NT2/D1 (cell line): ENCODE measurements around the gene GFM1.
A peak's percentile ranks its signal among the peaks of the same experiment; 100 is the strongest.

Source experiments
- DNase-seq: peaks from one replicate; pipeline ENCODE4 v3.0.0-alpha.2; 2011; ENCODE audit warnings: low read depth, low spot score
- H3K27me3 ChIP-seq: 2 replicates; pipeline ENCODE4 v1.6.0; 2011; ENCODE audit warnings: mild to moderate bottlenecking; ENCODE audit not compliant: insufficient read length, insufficient read depth
- H3K36me3 ChIP-seq: 2 replicates; pipeline ENCODE4 v1.6.1; 2011; ENCODE audit warnings: mild to moderate bottlenecking, low read length, mixed read lengths; ENCODE audit not compliant: insufficient read depth, insufficient read length
- H3K4me1 ChIP-seq: 2 replicates; pipeline ENCODE4 v1.5.1; 2011; ENCODE audit not compliant: insufficient read depth, insufficient read length
- H3K4me3 ChIP-seq: 2 replicates; pipeline ENCODE4 v1.5.1; 2011; ENCODE audit warnings: low read depth; ENCODE audit not compliant: insufficient read length
- H3K9ac ChIP-seq: 2 replicates; pipeline ENCODE4 v1.6.0; 2011; ENCODE audit warnings: low read depth; ENCODE audit not compliant: insufficient read length
- H3K9me3 ChIP-seq: 2 replicates; pipeline ENCODE4 v1.5.1; 2011; ENCODE audit warnings: mild to moderate bottlenecking, low read length; ENCODE audit not compliant: insufficient read depth
- SUZ12 ChIP-seq: IDR thresholded peaks from 2 replicates; pipeline ENCODE4 v1.6.1; 2011; ENCODE audit not compliant: insufficient read length, insufficient read depth; ENCODE audit errors: extremely low read depth
- YY1 ChIP-seq: IDR thresholded peaks from 2 replicates; pipeline ENCODE4 v1.6.1; 2011; ENCODE audit not compliant: insufficient read length, insufficient read depth
- ZNF274 ChIP-seq: IDR thresholded peaks from 2 replicates; pipeline ENCODE4 v1.6.1; 2011; ENCODE audit warnings: mild to moderate bottlenecking, low read depth, low read length

Gene GFM1

GRCh38 chr3:158728061-158728377, 83.7 kb downstream of the GFM1 start:
- TF ChIP-seq YY1 (no peak), SUZ12 (no peak), ZNF274 (no peak)
- DNase-seq = no peak
- Histone ChIP-seq H3K9me3 (no peaks in the 10 kb centered on the region), H3K9ac (no peak overlapping the region), H3K4me3 (no peak overlapping the region), H3K36me3 (no peaks in the 10 kb centered on the region), H3K27me3 (peaks cover 22% of the 10 kb centered on the region), H3K4me1 (peaks cover 7% of the 10 kb centered on the region)

- H3K9ac ChIP-seq = no peak overlapping the region
- no peak for DNase-seq
- no peak overlapping the region for H3K4me3 ChIP-seq
- H3K4me1 ChIP-seq = peaks cover 7% of the 10 kb centered on the region
- H3K9me3 ChIP-seq = no peaks in the 10 kb centered on the region
- no peaks in the 10 kb centered on the region for H3K36me3 ChIP-seq
- peaks cover 31% of the 10 kb centered on the region for H3K27me3 ChIP-seq
- TF ChIP-seq YY1 = no peak
- no peak for TF ChIP-seq ZNF274
- no peak for TF ChIP-seq SUZ12
Observed at GRCh38 chr3:158728851-158729250, 84.5 kb downstream of the GFM1 start.

GRCh38 chr3:158731486-158731885, 87.2 kb downstream of the GFM1 start:
- Histone ChIP-seq H3K9me3 (peaks cover 14% of the 10 kb centered on the region; the same call in 1 of the 2 replicates), H3K9ac (peak overlapping the region; percentile 83), H3K27me3 (peaks cover 37% of the 10 kb centered on the region), H3K4me3 (peak overlapping the region; percentile 63), H3K36me3 (no peaks in the 10 kb centered on the region), H3K4me1 (peaks cover 7% of the 10 kb centered on the region)
- TF ChIP-seq ZNF274 (no peak), YY1 (no peak), SUZ12 (no peak)
- no peak for DNase-seq

- H3K27me3 ChIP-seq = peaks cover 37% of the 10 kb centered on the region
- peaks cover 14% of the 10 kb centered on the region; the same call in 1 of the 2 replicates for H3K9me3 ChIP-seq
- H3K4me3 ChIP-seq = peak within 1 kb of the TSS; percentile 63
- DNase-seq = no peak
- peak within 1 kb of the TSS; percentile 83 for H3K9ac ChIP-seq
- TF ChIP-seq YY1 (no peak), SUZ12 (no peak), ZNF274 (no peak)
- peaks cover 7% of the 10 kb centered on the region for H3K4me1 ChIP-seq
- H3K36me3 ChIP-seq = no peaks in the 10 kb centered on the region
Observed at GRCh38 chr3:158731938-158732855, 87.9 kb downstream of the GFM1 start, which contains the start of gene RARRES1. RARRES1 (minus strand) TSS chr3:158732457; CDS start chr3:158732415, 42 bp downstream.

GRCh38 chr3:158732856-158733200, 88.5 kb downstream of the GFM1 start:
- H3K9ac ChIP-seq = peak overlapping the region; percentile 83
- H3K9me3 ChIP-seq = peaks cover 14% of the 10 kb centered on the region; the same call in 1 of the 2 replicates
- peaks cover 37% of the 10 kb centered on the region for H3K27me3 ChIP-seq
- H3K4me3 ChIP-seq = peak overlapping the region; percentile 63
- H3K4me1 ChIP-seq = peaks cover 7% of the 10 kb centered on the region
- DNase-seq = no peak
- no peaks in the 10 kb centered on the region for H3K36me3 ChIP-seq
- no peak for TF ChIP-seq SUZ12
- TF ChIP-seq ZNF274 = no peak
- TF ChIP-seq YY1 = no peak

GRCh38 chr3:158733656-158734055, 89.3 kb downstream of the GFM1 start:
- no peak for TF ChIP-seq SUZ12
- TF ChIP-seq YY1 = no peak
- TF ChIP-seq ZNF274 = no peak
- H3K36me3 ChIP-seq = no peaks in the 10 kb centered on the region
- DNase-seq = no peak
- no peak overlapping the region for H3K9ac ChIP-seq
- H3K27me3 ChIP-seq = peaks cover 37% of the 10 kb centered on the region
- peaks cover 14% of the 10 kb centered on the region; the same call in 1 of the 2 replicates for H3K9me3 ChIP-seq
- peaks cover 7% of the 10 kb centered on the region for H3K4me1 ChIP-seq
- H3K4me3 ChIP-seq = no peak overlapping the region

GRCh38 chr3:158735296-158736033, 91.1 kb downstream of the GFM1 start:
- peaks cover 14% of the 10 kb centered on the region; the same call in 1 of the 2 replicates for H3K9me3 ChIP-seq
- no peak for TF ChIP-seq ZNF274
- no peak for TF ChIP-seq YY1
- TF ChIP-seq SUZ12 = no peak
- H3K27me3 ChIP-seq = peaks cover 37% of the 10 kb centered on the region
- no peak for DNase-seq
- H3K36me3 ChIP-seq = no peaks in the 10 kb centered on the region
- H3K4me3 ChIP-seq = no peak overlapping the region
- no peak overlapping the region for H3K9ac ChIP-seq
- peaks cover 7% of the 10 kb centered on the region for H3K4me1 ChIP-seq
